Cerebellar nuclear complex (tissue), 1 donor: ENCODE measurements around the gene CREG2.

Source experiments
- DNase-seq, 2 experiments: peaks; one replicate each; lab custom pipeline; 2025; lab: John Stamatoyannopoulos, UW

CREG2 gene, protein sequence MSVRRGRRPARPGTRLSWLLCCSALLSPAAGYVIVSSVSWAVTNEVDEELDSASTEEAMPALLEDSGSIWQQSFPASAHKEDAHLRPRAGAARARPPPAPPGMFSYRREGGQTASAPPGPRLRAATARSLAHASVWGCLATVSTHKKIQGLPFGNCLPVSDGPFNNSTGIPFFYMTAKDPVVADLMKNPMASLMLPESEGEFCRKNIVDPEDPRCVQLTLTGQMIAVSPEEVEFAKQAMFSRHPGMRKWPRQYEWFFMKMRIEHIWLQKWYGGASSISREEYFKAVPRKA

DNA sequence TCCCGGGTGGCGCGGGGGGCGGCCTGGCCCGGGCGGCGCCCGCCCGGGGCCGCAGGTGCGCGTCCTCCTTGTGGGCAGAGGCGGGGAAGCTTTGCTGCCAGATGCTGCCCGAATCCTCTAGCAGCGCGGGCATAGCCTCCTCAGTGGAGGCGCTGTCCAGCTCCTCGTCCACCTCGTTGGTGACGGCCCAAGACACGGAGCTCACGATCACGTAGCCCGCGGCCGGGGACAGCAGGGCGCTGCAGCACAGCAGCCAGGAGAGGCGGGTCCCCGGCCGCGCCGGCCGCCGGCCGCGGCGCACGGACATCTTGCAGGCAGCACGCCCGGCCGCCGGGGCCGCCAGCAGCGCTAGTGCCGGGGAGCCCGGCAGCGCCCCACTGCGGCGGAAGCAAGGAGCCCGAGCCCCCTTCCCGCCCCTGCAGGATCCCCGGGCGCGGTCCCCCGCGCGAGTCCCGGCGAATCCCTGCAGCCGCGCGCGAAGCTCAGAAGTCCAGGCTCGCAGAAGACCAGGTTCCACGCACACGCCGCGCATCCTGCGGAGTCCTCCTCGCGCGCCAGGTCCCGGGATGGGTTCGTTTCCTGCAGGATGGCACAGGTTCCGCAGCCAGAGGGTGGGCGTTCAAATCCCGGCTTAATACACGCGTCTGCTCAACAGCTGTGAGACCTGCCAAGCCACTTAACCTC, at the start of gene CREG2:
TSS of gene CREG2 (minus strand) at position 353 of the 684 bp plus-strand sequence. CDS start at position 307, 46 bp downstream.
- DNase-seq: no peak

DNA sequence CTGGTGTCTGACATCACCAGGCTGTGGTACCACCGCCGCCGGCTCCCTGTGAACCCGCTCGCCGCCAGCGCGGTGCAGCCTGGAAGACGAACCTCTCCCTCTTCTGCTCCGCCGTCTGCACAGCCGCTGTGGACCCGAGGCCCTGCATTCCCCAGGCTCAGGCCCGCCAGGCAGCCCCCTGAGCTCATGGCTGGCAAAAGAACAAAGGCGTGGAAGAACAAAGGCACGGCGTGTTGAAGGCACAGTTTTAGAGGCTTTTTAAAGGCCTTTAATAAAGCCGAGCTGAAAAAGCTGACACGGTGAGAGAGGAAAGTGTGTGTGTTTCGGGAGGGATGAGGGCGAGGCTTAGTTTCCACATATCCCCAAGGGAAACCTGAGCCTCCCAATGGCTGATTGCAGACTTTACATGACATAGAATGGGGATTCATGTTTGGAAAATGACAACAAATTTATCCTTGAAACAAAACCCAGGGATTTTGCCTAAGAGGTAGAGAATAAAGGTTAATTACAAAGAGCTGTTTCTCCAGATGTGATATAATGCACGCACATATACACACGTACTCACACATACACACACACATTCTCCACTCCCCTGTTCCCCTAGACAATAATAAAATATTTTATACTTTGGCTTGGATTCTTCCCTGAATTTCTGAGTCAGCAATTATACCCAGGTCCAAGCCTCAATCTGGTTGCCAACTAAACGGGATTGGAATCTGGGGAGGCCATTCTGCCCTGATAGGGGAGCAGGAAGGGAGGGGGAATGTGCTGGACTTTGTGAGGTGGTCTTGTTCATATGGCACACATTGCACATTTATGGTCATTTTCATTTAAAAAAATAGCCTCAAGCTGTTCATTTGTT, 47.9 kb upstream of the CREG2 start:
- no peak for DNase-seq

DNA sequence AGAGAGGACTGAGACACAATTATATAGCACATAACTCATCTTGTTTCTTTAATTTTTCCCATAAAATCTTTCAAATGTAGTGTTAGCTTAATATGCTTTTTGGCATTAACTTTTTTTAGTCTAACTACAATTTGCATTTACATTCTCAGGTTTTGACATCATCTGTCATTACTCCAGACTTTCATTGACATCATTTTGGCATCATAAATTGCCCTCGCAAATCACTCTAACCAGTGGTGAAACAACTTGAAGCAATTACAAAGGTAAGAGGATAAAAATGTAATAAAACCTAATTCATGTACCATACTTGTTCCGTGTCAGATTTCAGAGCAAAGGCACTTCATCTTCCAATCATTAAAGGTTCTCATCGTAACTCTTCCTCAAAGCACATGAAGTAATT, 46.2 kb upstream of the CREG2 start:
- no peak for DNase-seq

DNA sequence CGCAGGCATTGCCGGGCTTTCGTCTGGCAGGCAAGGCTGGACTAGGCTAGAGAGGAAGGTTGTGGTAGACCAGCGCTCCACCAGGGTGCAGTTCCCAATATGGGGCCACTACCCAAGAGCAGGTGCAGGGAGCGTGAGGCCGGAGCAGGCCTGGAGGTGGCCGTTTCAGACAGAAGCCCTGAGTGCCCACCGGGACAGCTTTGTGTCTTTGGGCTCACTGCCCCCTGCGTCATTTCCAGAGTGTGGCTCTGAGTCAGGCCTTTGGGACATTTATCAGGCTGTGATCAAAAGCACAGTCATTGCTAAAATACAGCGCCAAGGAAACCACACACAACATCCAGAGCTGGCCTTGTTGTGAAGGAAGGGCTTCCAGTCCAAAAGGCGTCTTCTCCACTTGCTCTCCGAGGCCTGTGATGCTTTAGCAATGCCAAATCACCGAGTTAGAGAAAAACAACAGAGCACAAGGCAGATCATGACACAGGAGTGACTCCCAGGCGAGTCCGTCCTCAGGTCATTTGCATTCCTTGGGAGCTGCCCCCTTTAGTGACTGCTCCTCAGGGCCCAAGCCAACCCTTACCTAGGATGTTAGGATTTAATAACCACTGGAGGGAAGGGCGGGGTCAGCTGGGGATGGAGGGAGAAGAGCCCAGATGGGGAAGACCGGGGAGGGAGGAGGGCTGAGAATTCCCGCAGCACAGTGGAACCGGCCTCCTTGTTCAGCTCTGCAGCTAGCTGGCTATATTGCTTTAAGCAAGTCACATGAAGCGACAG, 45.3 kb upstream of the CREG2 start:
- no peak for DNase-seq

DNA sequence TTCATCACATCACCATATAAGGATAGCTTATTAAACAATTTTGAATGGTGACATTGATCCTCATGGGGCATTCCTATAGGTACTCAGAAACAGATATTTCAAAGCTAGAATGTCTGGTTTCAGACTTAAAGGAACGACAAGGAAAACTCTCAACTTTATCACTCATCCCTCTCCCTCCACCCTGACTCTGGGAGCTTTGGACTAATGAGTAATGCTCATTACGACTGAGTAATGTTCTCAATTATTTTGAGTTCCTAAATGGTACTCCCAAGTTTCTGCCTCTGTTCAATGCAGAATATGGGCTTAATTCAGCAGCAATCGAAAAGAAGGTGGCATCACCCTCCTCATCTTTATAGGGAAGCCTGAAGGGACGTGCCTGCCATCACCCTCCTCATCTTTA, 44.2 kb upstream of the CREG2 start:
- no peak for DNase-seq

DNA sequence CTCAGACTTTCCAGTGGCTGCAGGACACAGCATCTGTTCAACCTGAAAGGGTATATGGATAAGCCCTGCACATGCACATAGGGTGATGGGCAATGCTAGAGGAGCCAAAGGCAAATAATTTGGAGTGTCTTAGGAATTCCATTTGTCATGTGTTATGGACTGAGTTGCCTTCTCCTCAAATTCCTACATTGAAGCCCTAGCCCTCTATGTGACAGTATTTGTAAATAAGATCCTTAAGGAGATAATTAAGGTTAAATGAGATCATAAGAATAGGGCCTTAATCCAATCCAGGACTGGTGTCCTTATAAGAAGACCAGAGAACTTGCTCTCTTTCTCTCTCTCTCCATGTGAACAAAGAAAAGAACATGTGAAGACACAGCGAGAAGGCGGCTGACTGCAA, 42.9 kb upstream of the CREG2 start:
- no peak for DNase-seq

DNA sequence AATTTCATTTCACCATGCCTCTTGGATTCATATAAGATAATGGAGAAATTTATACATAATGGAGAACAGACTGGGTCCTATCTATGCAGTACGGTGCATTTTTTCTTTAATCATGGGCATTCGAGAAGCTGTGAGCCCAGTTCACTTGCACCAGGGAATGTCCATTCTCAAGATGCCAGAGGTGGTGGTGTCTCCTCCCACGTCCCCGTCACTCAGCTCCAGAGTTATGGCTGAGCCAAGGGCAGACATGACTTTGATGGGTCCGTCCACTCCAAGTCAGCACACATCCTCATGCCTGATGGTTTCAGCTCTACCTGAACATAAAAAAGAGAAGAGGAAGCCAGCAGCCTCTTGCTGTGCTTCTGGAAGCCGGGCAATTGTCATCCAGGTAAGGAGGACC, 42.1 kb upstream of the CREG2 start:
- DNase-seq: no peak

DNA sequence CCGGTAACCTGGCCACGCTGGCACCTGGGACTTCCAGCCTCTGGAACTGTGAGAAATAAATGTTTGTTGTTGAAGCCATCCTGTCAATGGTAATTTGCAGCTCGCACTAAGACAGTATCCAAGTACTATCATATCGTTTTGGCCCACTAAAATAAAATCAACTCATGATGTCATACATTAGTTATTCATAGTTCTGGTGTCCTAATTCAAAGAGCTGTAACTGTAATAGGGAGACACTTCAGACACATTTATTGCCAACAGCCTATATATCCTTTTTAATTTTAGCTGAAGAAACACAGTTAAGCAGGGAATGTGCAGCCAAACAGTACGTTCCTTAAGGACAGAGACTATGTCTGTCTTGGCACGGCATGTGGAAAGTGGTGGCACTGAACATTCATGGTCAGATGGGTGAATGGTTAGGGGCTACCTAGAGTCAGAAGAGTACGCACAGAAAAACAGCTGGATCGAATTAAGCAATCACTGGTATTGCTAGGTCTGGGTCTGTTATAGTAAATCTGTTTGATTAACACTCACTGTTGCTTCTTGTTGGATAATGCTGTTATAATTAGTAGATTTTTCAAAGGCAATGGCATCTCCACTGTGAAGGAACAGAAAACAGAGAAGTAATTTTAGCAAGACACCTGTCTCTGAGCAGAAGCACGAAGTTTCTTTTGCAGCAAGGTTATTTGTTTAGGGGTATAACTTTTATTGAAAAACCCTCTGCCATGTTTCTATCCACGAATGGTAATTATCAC, 41.3 kb upstream of the CREG2 start:
- no peak for DNase-seq

DNA sequence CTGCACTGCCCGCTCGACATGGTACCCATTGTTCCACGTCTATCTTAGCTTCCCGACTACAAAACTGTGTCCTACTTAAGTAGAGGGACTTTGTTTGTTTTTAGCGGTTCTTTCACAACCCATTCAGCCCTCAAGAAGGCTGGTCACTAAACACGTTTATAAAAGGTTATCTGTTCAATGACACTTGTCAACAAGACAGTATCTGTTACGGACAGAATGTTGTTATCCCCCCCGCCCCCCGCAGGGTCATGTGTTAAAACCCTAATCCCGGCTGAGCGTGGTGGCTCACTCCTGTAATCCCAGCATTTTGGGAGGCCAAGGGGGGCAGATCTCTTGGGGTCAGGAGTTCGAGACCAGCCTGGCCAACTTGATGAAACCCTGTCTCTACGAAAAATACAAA, 40.4 kb upstream of the CREG2 start:
- no peak for DNase-seq

DNA sequence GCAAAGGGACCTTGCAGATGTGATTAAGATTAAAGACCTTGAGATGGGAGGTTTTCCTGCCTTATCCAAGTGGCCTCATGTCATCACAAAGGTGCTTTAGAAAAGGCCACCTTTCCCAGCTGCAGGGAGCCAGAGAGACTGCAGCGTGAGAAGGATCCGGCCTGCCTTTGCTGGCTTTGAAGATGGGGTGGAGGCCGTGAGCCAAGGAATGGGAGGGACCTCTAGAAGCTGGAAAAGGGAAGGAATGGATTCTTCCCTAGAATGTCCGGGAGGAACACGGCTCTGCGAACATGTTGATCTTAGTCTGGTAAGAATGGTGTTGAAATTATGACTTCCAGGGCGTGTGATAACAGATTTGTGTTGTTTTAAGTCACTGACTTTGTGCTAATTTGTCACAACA, 39.9 kb upstream of the CREG2 start:
- no peak for DNase-seq

DNA sequence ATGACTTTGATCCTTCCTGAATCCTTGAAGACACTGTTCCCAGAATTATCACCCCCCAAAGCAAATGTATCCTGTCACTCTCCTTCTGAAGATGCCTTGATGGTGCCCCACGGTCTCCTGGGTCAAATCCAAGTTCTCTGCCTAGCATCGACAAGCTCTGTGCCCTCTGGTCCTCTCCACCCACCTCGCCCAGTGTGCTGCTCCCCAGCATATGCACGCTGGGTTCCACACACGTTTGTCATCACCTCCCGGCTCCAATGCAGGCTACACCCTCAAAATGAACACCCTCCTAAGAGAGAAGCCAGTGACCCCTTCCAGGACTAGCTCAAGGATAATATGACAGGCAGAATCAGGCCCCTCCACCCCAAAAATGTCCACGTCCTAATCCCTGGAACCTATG, 39.5 kb upstream of the CREG2 start:
- DNase-seq: no peak

DNA sequence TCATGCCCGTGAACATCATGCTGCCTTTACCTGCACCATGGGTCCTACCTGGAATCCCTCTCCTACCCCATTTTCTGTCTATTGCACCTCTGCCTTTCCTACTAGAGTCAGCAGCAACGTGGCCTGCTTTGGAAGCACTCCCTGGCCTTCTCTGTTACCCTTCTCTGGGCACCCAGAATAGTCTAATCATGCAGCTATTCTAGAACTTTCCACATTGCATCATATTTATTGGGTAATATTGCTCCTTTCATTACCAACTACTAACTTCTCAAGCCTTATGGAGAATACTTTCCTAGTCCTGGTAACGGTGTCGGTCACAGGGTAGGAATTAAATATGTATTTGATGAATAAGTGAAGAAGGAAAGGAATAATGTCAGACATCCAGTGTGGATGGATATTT, 33.3 kb upstream of the CREG2 start:
- no peak for DNase-seq

DNA sequence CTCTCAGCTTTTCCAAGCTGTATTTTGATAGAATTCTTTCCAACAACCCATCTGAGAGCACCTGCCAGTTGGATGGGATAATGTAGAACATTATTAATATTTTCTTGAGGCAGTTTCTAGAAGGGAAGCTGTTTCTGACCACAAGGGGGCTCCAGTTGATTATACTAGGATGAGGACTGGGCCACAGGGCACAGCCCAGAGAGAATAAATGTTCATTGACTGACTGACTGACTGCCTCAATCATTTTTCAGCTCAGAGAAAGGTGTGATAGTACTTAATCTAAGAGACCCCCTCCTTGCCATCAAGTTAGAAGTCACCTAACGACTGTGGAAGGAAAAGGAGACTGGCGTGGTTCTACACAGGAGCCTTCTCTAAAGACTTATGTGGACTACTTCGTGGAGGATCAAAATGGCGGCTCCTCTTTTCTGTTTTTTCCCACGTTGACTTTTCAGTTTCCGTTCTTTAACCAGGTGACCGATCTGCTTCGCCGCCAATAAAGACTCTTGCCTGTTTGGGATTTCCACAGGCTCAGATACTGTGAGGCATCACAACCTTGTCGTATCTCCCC, 31.9 kb upstream of the CREG2 start:
- no peak for DNase-seq

DNA sequence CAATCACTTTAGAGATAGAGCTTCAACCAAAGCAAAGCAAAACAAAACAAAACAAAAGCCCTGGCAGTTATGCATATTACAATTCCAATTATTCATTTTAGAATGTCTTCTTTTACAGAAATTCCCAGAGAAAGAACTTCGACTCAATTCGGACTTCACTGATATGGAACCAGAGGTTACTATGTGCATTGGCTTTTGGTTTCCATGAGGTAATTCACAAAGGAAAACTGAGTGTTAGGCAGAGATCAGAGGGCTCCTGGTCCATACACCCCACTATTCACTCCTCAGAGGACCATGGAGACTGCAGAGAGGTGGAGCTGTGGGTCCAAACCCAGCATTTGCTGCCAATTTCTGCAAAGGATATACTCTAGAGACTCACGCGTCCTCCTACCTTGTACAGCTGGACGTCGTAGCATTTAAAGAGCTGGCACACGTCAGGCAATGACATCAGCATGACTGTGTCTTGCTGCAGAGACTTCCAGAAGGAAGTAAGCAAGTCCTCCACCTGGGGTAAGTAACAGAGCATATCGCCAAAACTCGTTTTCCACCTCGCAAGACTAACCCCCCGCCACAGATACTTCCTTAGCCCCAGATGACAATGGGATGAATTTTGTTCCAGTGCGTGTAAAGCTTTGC, 31.3 kb upstream of the CREG2 start:
- DNase-seq: no peak

DNA sequence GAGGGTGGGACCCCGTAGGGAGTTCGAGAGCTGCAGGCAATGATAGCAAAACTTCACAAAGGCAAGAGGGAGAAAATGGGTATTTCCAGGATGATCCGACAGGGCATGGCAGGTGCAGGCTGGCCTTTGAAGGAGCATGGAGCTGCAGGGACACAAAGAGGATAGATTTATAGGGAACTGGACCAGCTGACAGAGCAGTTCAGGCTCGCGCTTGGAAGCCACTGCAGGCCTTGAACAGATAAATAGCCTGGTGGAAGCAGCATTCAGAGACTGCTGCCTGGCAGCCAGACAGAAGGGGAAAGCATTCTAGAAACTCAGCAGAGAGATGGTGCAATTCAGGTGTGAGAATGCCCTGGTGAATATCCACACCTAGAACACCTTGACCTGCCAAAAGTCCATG, 29.3 kb upstream of the CREG2 start:
- DNase-seq: no peak

DNA sequence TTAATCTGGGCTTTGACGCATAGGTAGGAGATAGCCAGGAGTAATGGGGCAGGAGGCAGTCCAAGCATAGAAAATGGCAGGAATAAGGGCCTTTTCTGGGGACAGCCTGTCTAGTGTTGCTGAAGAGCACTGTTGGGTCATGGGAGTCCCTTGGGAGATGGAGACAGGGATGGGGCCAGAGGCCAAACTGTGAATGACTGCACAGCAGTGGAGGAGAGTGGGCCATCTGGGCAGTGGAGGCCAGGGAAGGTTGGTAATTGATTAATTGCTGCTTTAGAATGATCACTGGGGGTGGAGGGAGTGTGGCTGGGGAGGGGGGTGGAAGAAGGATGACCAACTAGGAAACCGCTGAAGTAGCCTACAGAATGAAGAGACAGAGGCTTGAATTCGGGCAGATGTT, 28.6 kb upstream of the CREG2 start:
- no peak for DNase-seq

DNA sequence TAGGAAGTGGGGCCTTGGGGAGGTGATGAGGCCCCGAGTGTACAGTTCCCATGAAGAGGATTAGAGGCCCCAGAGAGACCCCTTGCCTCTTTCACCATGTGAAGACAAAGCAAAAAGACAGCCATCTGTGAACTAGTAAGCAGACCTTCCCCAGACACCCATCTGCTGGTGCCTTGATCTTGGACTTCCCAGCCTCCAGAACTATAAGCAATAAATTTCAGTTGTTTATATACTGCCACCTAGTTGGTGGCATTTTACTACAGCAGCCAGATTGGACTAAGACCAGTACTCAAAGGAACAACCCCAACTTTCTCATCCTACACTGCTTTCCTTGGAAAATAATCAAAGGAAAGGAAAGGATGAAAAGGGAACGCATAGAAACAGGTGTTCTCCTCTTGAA, 27.9 kb upstream of the CREG2 start:
- DNase-seq: no peak

DNA sequence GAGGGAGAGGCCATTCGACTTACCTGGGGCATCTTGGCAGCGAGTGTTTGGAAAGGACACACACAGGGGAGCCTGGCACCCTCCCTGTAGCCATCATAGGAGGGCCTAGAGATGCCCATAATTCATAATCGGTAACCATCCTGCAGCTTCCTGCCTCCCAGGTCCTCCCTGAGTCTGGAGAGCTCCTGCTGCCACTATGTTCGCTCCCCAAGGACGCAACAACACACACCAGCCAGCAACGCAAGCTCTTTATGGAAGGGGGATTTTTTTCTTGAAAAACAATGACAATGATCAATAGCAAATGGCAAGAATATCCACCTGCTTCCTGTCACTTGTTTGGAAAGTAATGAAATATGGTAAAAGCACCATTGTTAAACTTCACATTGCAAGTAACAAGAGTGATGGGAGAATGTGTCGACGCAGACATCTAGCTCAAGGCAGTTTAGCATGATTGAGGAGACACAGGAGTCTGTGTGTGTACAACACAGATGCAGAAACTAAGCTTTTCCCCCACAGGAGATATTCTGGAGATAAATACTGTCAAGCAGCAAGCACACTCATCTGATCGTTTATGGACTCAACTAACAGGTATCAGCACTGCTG, 24.9 kb upstream of the CREG2 start:
- no peak for DNase-seq

DNA sequence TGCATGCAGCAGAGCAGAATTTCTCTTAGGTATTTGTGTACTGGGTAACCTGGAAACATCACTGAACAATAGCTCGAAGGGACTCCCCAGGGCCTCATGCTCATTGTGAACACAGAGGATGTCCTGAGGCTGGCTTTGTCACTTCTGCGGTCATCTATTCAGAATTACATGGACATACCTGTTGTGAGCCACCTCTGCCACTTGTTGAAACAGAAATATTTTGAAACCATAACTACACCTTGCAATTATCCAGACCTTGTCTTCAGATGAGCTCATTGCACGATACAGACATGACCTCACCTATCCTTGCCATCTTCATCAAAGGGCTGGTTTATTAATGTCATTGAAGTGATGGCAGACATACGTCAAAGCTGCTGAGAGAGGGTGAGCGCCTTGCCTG, 23.4 kb upstream of the CREG2 start:
- DNase-seq: no peak

DNA sequence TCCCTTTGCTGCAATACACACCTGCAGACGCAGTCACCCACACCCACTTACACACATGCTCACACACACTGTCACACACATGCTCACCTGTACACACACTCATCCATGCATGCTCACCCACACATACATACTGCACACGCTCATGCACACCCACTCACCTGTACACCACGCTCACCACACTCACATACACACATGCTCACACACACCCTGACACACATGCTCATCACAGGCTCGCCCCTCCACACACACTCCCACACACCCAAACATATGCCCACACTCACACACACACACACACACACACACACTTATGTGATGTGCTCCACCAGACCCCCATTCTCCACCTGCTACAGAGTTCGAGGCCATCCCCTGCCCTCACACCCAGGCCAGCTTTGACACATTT, 22.8 kb upstream of the CREG2 start:
- DNase-seq: no peak
